Measurements from ENCODE around the gene RASGRP2. TPM values are rescaled to one million over a fixed set of nuclear protein-coding genes. Genes with fewer than 3 reads are reported as not detected.

RASGRP2 gene
- polyA plus RNA-seq, 1 donor (not counting 4 experiments of a cell fraction or from before 2014, with no cell fraction given) = 0.49 TPM

DNA sequence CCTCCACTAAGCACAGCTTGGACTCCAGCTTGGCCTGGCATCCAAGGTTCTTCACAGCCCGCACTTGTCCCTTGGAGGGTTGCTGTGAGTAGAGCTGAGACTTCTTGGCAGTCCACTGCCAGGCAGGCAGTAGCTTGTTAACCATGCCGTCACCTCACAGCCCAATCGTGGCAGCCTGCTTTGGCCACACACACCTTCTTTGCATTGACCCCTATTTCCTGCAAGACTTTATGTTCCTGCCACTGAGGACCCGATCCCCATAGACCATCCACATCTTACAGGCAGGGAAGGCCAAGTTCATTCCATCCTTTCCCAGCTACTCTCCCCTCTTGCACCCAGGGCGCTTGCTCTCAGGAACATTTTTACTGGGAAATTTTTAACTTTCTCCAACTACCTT lies 18.3 kb upstream of the RASGRP2 start:
- Histone ChIP-seq H3K27ac (ENCODE audit: control insufficient read depth, insufficient read depth, low read length) (peak overlapping the region; percentile 6), H3K27me3 (ENCODE audit: control insufficient read depth, extremely low read depth, insufficient read depth, low read length) (no peaks in the 10 kb centered on the region), H3K9me1 (ENCODE audit: control insufficient read depth, extremely low read depth, insufficient read depth, low read length) (peaks cover 3% of the 10 kb centered on the region), H4K20me1 (ENCODE audit: control insufficient read depth, extremely low read depth, insufficient read depth, low read length) (peaks cover 21% of the 10 kb centered on the region), H3K4me1 (ENCODE audit: control insufficient read depth, extremely low read depth, insufficient read depth, low read length) (peaks cover 24% of the 10 kb centered on the region), H3K36me3 (ENCODE audit: control insufficient read depth in 2 of 2, extremely low read depth in 1 of 2, insufficient read depth in 2 of 2, low read length in 2 of 2) (peaks cover 21 to 44% of the 10 kb centered on the region in 2 experiments), H3K9ac (ENCODE audit: control insufficient read depth, extremely low read depth, insufficient read depth, low read length) (peak overlapping the region; percentile 24), H3K9me3 (ENCODE audit: control insufficient read depth, low read depth, low read length) (no peaks in the 10 kb centered on the region), H3K4me2 (ENCODE audit: control insufficient read depth, extremely low read depth, insufficient read depth, low read depth, low read length) (no peak overlapping the region), H2AFZ (ENCODE audit: control insufficient read depth, low read length) (no peak overlapping the region), H3K4me3 (ENCODE audit: control insufficient read depth in 2 of 3, extremely low read depth in 1 of 3, insufficient read depth in 2 of 3, low read depth in 1 of 3, low read length in 3 of 3) (no peak overlapping the region), H3K79me2 (ENCODE audit: control insufficient read depth, insufficient read depth, low read length) (peaks cover 7% of the 10 kb centered on the region)
- peak; percentile 61 for FAIRE-seq
- TF ChIP-seq EZH2 (IDR thresholded peaks at IDR 0.05; ENCODE audit: low read length) = no peak
- TF ChIP-seq CTCF (optimal IDR thresholded peaks at IDR 0.05 in 1 of 3, IDR thresholded peaks at IDR 0.05 in 1 of 3, conservative IDR thresholded peaks at IDR 0.05 in 1 of 3; ENCODE audit: extremely low read depth in 1 of 3, insufficient read depth in 2 of 3, low read length in 3 of 3) = no peak
- DNase-seq (ENCODE audit: low read depth, low spot score) = no peak
- dilution Hi-C loops (cut with MboI; ENCODE audit: extremely low pct_ligation_motif_present, low sequenced_read_pairs) = no loop called here

DNA sequence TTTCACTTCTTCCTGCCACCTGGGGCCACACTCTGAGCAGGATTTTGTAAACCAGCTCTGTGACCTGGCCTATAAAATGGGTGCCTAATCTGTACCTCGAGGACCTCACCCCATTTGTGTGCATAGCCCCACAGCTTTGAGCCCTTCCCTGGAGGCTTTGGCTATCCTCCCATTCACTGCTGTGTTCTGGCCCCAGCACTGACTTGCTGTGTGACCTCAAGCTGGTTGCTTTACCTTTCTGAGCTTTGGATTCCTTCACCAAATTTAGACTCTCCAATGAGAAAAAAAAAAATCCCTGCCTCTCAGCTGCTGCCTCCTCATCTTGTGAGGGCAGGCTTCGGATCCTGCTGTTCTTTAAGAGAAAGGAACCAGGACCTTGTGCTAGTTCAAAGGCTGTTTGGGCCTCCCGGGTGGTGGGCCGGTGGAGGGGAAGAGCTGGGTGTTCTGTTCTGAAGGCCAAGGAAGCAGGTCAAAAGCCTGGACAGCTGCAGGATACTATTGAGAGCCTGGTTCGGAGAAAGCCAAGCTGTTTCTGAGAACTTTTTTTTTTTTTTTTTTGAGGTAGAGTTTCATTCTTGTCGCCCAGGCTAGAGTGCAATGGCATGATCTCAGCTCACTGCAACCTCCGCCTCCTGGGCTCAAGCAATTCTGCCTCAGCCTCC lies 16.9 kb upstream of the RASGRP2 start:
- Histone ChIP-seq H3K4me3 (ENCODE audit: control insufficient read depth in 2 of 3, extremely low read depth in 1 of 3, insufficient read depth in 2 of 3, low read depth in 1 of 3, low read length in 3 of 3) (no peak overlapping the region), H4K20me1 (ENCODE audit: control insufficient read depth, extremely low read depth, insufficient read depth, low read length) (peaks cover 19% of the 10 kb centered on the region), H2AFZ (ENCODE audit: control insufficient read depth, low read length) (no peak overlapping the region), H3K9me3 (ENCODE audit: control insufficient read depth, low read depth, low read length) (no peaks in the 10 kb centered on the region), H3K79me2 (ENCODE audit: control insufficient read depth, insufficient read depth, low read length) (no peaks in the 10 kb centered on the region), H3K27ac (ENCODE audit: control insufficient read depth, insufficient read depth, low read length) (no peak overlapping the region), H3K9me1 (ENCODE audit: control insufficient read depth, extremely low read depth, insufficient read depth, low read length) (peaks cover 3% of the 10 kb centered on the region), H3K36me3 (ENCODE audit: control insufficient read depth in 2 of 2, extremely low read depth in 1 of 2, insufficient read depth in 2 of 2, low read length in 2 of 2) (peaks cover 15 to 36% of the 10 kb centered on the region in 2 experiments), H3K4me2 (ENCODE audit: control insufficient read depth, extremely low read depth, insufficient read depth, low read depth, low read length) (no peak overlapping the region), H3K27me3 (ENCODE audit: control insufficient read depth, extremely low read depth, insufficient read depth, low read length) (no peaks in the 10 kb centered on the region), H3K4me1 (ENCODE audit: control insufficient read depth, extremely low read depth, insufficient read depth, low read length) (peaks cover 24% of the 10 kb centered on the region), H3K9ac (ENCODE audit: control insufficient read depth, extremely low read depth, insufficient read depth, low read length) (no peak overlapping the region)
- FAIRE-seq (no peak), DNase-seq (ENCODE audit: low read depth, low spot score) (no peak)
- dilution Hi-C loops (cut with MboI; ENCODE audit: extremely low pct_ligation_motif_present, low sequenced_read_pairs) = no loop called here
- no peak for TF ChIP-seq EZH2 (IDR thresholded peaks at IDR 0.05; ENCODE audit: low read length)
- TF ChIP-seq CTCF (optimal IDR thresholded peaks at IDR 0.05 in 1 of 3, IDR thresholded peaks at IDR 0.05 in 1 of 3, conservative IDR thresholded peaks at IDR 0.05 in 1 of 3; ENCODE audit: extremely low read depth in 1 of 3, insufficient read depth in 2 of 3, low read length in 3 of 3) = no peak

Measured in keratinocyte (primary cell).